GM13976 (cell line): ENCODE results near the gene ABHD11.

Experiments used
- DNase-seq: peaks from one replicate; pipeline ENCODE4 v3.0.0; 2012; ENCODE audit warnings: low spot score
- in situ Hi-C: fragments of 300-500 bp; cut with MboI; formaldehyde crosslinking; loops from one replicate; pipeline ENCODE4 v1.12.0; 2022; ENCODE audit warnings: low sequenced_read_pairs, mixed read lengths, inconsistent platforms; ENCODE audit not compliant: unreplicated experiment
- TF ChIP-seq, protein P1 (sequence below): IDR thresholded peaks from 2 replicates; pipeline ENCODE4 v1.5.1; 2012; ENCODE audit warnings: borderline replicate concordance, mild to moderate bottlenecking; ENCODE audit not compliant: insufficient read depth; ENCODE audit errors: extremely low read depth, missing control alignments, control extremely low read depth

ABHD11 gene

GRCh38 chr7:73719806-73720169 is 18.8 kb downstream of the ABHD11 start:
- TF ChIP-seq, protein P1, sequence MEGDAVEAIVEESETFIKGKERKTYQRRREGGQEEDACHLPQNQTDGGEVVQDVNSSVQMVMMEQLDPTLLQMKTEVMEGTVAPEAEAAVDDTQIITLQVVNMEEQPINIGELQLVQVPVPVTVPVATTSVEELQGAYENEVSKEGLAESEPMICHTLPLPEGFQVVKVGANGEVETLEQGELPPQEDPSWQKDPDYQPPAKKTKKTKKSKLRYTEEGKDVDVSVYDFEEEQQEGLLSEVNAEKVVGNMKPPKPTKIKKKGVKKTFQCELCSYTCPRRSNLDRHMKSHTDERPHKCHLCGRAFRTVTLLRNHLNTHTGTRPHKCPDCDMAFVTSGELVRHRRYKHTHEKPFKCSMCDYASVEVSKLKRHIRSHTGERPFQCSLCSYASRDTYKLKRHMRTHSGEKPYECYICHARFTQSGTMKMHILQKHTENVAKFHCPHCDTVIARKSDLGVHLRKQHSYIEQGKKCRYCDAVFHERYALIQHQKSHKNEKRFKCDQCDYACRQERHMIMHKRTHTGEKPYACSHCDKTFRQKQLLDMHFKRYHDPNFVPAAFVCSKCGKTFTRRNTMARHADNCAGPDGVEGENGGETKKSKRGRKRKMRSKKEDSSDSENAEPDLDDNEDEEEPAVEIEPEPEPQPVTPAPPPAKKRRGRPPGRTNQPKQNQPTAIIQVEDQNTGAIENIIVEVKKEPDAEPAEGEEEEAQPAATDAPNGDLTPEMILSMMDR, result no peak
- no peak for DNase-seq
- in situ Hi-C loops, result loop anchor here (10.0 kb wide), 1 partner anchor 105 kb away; no protein-coding TSS in a partner anchor

- in situ Hi-C loops, result loop anchor here (10.0 kb wide), 1 partner anchor 104 kb away; no protein-coding TSS in a partner anchor
- DNase-seq, result peak; percentile 97
- TF ChIP-seq, protein P1, result no peak
Observed at GRCh38 chr7:73718905-73719805, 19.4 kb downstream of the ABHD11 start, which contains the start of gene STX1A. STX1A (minus strand) TSS chr7:73719669; CDS start chr7:73719631, 38 bp downstream.

- in situ Hi-C loops, result loop anchor here (10.0 kb wide), 1 partner anchor 104 kb away; no protein-coding TSS in a partner anchor
- TF ChIP-seq, protein P1, result no peak
- DNase-seq, result no peak
Observed at GRCh38 chr7:73718438-73718881, 20.1 kb downstream of the ABHD11 start.

DNA sequence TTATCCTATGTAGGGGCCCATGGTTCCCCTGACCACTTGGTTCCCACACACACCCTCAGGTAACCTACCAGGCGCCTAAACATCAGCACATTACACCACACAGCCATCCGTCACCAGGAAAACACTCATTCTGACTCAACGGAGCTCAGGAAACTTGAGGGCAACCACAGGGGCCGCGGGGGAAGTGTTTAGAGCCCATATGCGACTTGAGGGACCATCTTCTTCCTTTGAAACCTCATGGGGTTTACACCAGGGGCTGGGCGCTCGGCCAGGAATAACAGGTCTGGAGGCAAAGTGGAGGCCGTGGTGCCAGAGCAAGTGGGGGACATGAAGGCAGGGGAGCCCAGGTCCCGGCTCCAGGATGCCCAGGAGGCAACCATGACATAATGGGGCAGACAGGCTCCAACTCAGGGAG is 20.6 kb downstream of the ABHD11 start:
- TF ChIP-seq, protein P1, result no peak
- in situ Hi-C loops, result loop anchor here (10.0 kb wide), 1 partner anchor 103 kb away; no protein-coding TSS in a partner anchor
- no peak for DNase-seq

GRCh38 chr7:73717025-73717807 is 21.4 kb downstream of the ABHD11 start:
- TF ChIP-seq, protein P1, result no peak
- DNase-seq, result no peak
- in situ Hi-C loops, result loop anchor here (10.0 kb wide), 1 partner anchor 102 kb away; no protein-coding TSS in a partner anchor

DNA sequence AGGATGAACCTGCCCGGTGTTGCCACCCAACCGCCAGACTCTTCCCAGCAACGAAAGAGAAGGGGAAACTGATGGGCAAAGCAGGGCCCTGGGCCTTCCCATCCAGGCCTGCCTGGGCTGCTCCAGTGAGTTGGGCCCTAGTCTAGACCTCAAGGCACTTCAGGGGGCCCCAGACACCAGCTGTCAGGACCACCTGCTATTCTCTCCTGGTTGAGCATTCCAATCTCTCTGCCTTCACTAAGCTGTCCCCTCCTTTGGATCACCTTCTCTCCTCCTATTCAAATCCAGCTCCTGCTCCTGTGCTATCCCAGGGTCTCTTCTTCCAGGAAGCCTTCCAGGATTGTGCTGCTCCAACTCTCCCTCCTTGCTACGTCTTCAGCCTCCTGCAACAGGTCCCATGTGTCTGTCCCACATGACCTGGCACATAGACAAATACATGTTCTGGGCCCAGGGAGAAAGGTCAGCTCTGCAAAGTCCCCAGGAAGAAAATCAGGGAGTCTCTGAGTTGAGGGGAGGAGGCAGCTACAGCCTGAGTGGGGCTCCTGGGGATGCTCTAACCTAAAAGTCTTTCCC is 22.2 kb downstream of the ABHD11 start:
- no peak for DNase-seq
- TF ChIP-seq, protein P1, result no peak
- in situ Hi-C loops, result loop anchor here (10.0 kb wide), 1 partner anchor 102 kb away; no protein-coding TSS in a partner anchor
